SU-DHL-6 (cell line): ENCODE data around the gene IL3.

ENCODE experiments used
- CTCF ChIP-seq: fragments of 200-600 bp; sonication (generic); IDR thresholded peaks from one replicate; pipeline ENCODE4 v1.5.1; 2017; ENCODE audit warnings: antibody characterized with exemption, mild to moderate bottlenecking, low read length, moderate library complexity; ENCODE audit not compliant: insufficient read depth, poor library complexity, severe bottlenecking
- EZH2phosphoT487 ChIP-seq: fragments of 200-600 bp; sonication (generic), shearing (Covaris generic); conservative IDR thresholded peaks from 2 replicates; pipeline ENCODE4 v1.6.1; 2018; ENCODE audit warnings: mild to moderate bottlenecking, antibody characterized with exemption, low read length, moderate library complexity, mixed read lengths

DNA sequence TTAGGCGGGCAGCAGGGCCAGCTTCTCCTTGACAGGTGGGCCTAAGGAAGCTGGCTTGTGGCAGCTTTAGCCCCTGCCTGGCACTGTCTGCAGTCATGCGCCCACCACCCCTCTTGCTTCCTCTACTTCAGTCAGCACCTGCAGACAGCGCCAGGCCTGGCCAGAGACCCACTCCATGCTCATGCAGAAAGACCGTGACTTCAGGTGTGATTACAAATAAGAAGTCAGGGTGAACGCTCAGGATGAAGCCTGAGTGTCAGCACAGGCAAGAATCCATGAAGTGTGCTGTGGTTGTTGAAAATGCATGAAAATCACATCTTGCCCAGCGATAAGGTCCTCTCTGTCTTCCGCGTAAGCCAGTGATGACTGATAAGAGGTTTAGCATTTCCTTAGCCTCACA lies 16.5 kb downstream of the IL3 start:
- TF ChIP-seq CTCF (no peak), EZH2phosphoT487 (no peak)
